Esophagus muscularis mucosa (tissue), 3 donors: Measurements from ENCODE around the gene MACROD2.

ENCODE experiments used
- CTCF ChIP-seq, 3 experiments: fragments of 200-600 bp in 2 of 3; fragments of 450-650 bp in 1 of 3; sonication (generic) in 2 of 3; IDR thresholded peaks; one replicate each; pipeline ENCODE4 v1.5.1; 2017 to 2019; ENCODE audit warnings: antibody characterized with exemption in 3 of 3, mild to moderate bottlenecking in 2 of 3, moderate library complexity in 1 of 3
- POLR2A ChIP-seq: fragments of 450-650 bp; IDR thresholded peaks from one replicate; pipeline ENCODE4 v1.6.1; 2017; ENCODE audit warnings: antibody characterized with exemption, moderate library complexity, mild to moderate bottlenecking, low read depth

- TF ChIP-seq POLR2A (no peak), CTCF (IDR thresholded peaks at IDR 0.05) (no peak)
Measured at GRCh38 chr20:15866916-15867730, 1871.8 kb downstream of the MACROD2 start.
